DMS114 treated with DMSO at 0.1 percent for 48 hours (cell line): ENCODE measurements around the gene SAMD14.

ENCODE experiments used
- DNase-seq: peaks from one replicate; lab custom pipeline; 2025; ENCODE audit not compliant: unreplicated experiment; lab: John Stamatoyannopoulos, UW

Gene SAMD14

DNA sequence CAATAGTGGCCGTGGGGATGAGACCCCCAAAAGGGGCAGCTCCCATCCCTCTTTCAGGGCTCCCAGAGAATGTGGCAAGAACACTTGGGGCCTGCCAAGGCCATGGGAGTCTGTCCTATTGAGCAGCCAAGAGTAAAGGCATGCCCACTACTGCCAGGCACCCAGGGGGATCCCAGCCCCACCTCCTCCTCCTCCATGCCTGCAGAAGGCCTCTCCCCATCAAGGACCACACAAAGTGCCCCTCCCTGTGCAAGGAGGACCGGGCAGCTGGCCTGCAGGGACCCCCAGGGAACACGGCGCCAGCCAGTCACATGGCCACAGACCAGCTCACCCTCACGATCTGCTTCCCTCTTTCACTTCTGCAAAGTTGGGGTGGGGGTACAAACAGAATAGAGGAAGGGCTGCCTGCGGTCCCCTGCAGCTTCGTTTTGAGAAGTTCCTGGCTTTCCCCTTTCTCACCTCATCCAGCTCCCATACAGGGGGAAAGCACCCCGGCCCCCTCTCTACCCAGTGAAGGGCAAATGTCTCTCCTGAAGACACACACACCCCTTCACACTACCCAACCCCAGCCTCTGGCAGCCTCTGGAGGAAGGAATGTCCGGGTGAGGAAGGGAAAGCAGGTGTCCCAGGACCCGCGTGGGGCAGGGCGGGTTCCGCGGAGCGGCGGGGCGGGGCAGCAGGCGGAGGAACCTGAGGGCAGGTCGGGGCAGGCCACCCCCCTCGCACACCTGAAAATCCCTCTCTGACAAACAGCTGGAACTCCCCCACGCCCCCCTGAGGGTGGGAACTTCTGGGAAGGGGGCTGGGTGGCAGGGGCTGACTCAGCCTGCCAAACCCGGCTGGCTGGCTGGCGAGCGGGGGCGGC, 18.5 kb upstream of the SAMD14 start:
- DNase-seq: no peak

DNA sequence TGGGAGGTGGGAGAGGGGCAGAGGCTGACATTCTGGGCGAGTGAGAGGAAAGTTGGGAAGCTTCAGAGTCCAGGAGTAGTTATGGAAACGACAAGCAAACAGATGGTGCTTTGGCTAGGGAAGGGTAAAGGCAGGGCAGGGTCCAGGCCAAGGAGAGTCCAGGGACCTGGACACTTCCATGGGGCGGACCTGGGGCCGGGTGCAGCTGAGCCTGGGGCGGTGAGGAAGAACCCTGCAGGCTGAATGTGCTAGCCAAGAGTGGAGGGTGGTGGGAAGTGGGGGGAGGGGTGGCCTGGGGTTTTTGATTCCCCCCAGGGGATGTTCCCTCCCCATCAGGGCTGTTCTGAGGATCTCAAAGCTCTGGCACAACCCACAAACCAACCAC, 17.9 kb upstream of the SAMD14 start:
- DNase-seq: no peak

DNA sequence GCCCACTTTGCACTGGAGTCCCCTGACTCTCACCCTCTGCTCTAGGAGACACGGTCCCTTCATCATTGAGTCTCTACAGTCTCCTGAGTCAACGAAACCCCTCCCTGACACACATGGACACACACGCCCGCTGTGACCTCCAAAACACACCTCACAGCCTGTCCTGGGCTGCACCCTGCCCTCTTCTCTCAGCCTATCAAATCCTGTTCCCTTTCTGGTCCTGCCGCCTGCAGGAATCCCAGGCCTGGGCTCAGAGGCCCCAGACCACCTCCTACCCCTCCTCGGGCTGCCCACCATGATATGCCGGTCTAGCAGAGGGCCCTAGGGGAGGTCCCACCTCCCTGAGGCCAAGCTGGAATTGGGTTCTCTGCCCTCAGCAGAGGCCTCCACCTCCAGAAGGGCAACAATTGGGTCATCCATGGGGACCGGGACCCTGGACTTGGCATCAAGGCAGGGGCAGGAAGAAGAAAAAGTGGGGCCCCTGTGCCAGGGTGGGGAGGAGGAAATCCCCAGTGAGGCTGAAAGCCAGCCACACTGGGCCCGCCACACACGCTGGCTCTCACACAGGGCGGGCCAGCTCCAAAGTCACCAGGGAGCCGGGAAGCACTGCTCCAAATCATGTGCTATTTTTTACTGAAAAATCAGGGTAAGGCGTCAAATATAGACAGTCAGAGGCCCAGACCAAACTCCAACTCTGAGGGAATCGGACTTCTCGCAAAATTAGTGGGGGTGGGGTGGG, 17.1 kb upstream of the SAMD14 start:
- DNase-seq: no peak

DNA sequence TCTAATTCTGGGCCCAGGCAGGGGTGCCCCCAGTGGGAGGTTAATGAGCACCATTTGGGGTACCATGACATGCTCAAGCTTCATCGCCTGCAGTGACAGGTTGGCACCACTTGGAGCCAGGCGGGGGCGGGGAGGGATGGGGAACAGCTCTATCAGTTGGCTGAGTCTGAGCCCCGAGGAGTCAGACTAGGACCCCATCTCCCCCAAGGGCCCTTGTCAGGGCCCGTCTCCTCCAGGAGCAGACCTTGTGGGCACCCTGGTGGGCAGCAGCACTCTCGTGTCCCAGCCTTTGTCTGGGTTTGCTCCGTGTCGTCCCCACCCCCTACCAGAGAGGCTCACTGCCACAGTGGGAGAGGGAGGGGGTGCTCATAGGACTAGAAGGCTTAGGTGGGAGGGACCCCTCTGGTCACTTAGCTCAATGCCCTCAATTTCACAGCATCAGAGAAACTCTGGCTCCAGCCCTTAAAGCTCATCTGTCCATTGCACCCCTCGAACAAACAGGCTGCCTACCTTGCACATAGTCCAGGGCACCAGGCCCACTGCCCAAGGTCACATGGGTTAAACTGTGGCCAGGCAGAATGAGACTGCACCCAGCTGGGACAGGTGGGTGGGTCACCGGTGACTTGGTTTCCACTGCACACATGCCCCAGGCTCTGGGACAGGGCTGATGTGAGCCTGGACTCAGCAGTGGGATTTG, 16.4 kb upstream of the SAMD14 start:
- DNase-seq: no peak

DNA sequence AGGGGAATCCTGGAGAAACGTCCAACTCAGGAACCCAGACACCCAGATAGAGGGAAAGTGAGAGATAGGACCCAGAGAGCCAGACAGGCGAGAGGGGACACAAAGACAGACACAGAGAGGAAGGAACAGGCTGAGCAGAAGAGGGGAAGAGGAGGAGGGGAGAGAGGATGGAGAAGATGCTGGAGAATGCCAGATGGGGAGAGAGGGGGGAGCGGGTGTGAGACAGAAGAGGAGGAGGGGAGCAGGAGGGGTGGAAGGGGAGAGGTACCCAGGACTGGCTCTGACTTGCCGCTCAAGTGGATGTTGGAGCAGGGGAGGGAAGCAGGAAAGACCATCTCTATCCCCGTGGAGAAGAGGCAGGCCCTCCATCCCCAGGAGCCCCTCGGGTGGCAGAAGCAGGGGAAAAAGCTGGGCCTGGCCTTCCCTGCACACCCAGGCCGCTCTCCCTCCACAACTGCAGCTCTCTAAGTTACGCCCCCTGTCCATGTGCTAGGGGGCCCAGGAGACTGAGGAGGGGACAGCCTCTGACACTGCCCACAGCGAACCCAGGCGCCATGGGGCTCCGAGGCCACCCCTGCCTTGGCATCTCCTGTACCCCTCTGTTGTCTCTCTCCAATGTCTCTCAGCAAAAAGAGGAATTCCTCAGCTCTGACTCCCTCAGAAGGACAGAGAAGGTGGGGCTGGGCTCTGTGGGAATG, 15.7 kb upstream of the SAMD14 start:
- DNase-seq: no peak

DNA sequence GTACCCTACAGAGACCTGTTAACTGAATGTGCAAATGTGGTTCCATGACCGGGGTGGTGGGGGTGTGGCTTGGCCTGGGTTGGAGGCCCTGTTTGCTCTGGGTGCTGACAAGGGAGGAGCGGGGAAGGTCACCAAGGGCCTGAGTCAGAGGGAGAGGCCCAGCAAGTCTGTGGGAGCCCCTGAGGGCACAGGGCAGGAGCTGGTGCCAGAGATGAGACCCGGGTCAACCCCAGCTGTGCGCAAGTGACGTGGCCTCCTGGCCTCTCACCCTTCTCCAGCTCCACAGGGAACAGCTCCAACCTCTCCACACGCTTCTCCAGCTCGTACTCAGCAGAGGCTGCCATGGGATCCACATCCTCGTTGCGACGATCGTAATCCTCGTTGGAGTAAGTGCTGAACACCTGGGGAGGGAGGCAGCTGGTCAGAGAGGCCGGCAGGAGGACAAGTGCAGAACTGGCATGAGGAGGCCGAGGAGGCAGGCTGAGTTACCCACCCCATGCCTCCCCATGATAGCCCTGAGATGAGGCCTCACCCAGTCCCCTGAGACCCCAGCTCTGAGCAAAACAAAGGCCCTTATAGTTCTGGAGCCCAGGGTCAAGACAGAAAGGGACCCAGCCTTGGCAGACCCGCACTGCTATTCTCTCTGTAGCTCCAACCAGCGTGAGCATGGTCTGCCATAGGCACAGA, 15.0 kb upstream of the SAMD14 start:
- no peak for DNase-seq

DNA sequence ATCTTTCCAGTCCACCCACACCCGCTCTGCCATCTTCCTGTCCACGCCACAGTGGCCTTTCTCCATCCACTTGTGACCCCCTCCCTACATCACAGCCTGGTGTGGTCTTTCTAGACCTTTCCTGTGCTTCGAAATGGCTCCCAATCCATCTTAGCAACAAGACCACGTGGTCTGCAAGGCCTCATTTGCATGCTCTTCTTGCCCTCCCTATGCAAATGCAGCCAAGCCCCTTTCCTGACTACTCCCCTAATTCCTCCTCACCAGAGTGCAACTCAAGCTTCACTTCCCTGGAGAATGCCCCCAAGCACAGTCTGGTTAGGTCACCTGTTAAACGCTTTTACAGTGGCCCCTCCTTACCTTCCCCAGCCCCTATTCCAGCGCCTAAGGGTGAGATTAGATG, 14.4 kb upstream of the SAMD14 start:
- DNase-seq: no peak

DNA sequence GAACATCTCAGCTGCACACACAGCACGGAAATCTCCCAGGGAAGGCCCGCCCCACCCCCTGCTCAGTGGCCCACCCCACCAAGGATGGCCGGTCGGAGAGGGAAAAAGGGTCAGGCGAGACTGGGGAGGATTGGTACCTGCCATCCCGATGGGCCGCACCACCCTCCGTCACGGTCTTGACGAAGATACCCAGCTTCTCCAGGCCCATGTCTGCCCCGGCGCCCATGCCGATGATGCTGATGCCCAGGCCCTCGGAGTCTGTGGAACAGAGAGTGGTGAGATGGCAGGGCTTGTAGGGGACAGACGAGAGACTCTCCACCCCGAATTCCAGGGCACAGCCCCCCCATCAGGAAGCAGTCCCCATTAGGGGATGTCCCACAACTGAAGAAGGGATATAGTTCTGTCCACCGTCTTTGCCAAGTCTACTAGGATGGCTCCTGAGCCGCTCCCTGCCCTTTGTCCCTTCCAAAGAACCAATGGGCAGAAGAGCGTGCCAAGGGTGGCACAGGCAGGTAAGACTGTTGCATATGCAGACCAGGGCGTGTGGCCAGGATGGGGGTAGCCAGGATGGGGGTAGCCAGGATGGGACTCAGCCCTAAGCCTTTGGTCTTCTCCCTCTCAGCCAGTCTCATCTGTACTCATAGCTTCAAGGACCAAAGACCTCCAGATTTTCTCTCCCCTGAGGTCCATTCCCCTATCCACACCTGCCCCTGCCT, 13.7 kb upstream of the SAMD14 start:
- no peak for DNase-seq

DNA sequence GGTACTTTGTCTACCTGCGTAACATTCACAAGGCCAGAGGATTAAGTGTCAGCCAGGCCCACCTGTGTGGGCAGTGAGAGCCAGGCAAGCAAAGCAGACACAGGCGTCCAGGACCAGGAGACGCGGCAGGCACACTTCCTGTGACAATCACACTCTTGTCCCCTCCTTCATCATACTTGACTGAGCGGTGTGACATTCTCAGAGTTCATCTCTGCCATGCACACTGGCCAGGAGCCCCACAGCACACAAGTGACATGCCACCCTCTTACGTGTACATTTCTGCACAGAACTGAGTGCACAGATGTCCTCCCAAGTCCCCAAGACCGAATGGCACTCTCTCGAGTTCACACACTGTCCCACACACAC, 11.8 kb upstream of the SAMD14 start:
- DNase-seq: no peak

DNA sequence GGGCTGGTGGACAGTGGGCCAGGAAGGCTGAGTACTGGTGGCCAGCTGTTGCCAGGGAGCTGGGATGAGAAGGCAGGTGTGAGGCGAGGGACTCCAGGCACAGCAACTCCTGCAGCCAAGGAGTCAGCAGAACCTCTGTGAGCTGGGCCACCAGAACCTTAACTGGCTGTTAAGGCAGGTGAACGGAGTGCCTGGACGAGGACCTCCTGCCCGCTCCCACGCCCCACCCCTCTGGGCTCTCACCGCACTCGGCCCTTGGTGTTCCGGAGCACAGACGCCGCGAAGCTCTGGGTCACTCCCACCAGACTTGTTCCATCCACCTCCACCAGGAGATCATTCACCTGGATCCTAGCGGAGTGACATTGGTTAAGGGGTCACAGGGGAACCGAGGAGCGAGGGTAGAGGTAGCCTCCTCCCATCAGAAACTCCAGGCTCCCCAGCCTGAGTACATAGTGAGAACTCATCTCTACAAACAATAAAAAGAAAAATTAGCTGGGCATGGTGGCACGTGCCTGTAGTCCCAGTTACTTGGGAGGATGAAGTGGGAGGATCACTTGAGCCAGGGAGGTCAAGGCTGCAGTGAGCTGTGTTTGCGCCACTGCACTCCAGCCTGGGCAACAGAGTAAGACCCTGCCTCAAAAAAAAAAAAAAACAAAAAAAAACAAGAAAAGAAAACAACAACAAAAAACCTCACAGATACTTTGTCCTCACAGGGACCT, 11.2 kb upstream of the SAMD14 start:
- DNase-seq: no peak

DNA sequence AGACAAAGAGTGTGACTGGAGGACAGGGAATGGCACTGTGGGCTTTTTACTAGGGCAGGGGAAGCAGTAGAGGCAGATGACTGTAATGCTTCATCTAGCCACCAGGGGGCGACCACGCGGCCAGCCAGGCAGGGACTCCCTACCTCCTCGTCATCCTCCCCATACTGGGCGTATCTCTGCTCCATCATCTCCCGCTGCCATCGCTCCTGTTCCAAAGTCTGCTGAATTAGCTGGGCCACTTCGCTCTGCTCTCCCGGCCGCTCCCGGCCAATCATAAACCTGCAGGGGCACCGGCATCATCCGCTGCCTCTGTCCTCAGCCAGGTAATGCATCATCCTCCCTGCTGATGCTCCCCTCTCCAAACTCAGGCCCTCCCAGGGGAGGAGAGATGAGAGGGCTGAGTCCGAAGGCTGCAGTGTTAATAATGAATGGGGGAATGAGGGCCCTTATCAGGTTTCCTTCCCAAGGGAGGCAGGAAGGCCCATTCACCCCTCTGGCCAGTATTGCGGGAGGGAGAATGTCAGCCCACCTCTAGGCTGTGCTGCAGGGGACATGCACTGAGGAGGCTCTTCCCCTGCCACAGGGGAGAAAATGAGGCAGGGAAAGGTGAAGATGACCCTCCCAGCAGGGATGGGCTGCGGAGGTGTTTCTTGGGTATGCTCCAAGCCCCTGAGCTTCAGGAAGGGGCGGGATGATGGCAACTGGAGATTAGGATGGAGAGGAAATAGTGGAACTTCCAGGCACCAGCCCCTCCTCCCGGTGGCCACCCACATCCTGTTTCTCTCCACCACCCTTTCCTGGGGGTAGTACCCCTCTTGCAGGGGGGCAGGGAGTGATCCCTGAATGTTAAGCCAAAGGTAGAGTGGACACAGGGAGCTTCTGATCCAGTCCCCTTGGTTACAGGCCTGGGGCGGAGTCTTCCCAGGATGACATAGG, 10.3 kb upstream of the SAMD14 start:
- DNase-seq: peak; percentile 74

DNA sequence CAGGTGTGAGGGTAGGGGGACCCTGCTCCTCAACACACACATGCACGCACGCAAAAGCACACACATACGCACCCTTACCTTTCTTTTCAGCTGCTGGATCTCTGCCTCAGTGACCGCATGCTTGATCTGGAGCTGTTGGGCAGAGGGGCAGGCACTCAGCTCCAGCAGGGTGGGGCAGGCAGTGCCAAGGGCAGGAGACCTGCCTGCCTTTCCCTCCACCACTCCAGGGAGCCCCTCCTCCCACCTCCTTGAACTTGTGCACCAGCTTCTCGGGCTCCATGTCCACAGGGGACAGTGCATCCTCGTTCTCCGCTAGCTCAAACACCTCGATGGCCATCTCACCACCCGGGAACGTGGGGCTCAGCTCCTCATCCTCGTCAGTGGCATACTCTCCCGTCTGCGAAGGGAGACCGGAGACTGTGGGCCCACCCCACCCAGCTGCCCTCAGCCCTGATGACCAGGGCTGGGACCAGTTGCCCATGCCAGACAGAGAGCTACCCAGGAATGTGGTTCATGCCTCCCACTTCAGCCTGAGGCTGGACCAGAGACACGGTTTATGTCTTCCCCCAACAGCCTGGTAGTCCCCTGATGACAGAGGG, 9.3 kb upstream of the SAMD14 start:
- DNase-seq: no peak

DNA sequence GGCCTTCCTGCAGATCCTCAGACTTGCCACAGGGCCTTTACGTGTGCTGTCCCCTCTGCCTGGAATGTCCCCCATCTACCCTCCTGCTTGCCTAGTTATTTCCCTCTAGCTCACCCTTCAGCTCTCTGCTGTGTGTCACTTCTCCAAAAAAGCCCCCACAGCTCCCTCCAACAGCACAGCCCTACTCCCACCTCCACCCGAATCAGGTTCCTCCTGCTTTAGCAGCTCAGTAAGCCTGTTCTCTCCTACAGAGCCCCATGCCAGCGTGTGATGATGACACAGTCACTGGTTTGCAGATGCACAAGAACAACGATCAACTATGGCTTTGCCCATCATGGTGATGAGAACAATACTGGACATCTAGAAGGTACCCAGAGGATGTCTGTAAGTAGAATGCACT, 7.1 kb upstream of the SAMD14 start:
- no peak for DNase-seq

DNA sequence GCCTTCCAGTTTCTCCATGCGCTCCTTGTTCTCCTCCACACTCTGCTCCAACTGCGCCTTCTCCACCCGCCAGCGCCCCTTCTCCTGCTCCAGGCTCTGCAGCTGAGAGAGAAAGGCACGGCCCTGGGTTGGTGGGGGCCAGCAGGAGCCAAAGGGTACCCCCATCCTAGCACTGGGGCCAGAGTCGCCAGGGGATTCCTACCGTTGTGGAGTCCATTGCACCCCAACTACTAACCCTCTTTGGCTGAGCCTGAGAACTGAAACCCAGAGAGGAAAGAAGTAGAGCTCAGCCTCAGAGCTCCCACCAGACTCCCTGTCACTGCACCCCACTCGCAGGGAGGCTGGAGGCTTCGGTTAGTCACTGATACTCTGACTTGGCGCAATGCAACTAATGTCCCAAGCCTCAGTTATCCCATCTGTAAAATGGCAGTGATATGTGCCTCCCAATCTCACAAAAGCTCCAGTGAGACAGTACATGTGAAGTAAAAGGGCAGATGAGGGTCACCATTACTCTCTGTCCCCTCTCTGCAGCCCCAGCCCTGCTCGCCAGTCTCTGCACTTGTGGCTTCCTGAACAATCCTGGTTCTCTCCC, 6.2 kb upstream of the SAMD14 start:
- no peak for DNase-seq

DNA sequence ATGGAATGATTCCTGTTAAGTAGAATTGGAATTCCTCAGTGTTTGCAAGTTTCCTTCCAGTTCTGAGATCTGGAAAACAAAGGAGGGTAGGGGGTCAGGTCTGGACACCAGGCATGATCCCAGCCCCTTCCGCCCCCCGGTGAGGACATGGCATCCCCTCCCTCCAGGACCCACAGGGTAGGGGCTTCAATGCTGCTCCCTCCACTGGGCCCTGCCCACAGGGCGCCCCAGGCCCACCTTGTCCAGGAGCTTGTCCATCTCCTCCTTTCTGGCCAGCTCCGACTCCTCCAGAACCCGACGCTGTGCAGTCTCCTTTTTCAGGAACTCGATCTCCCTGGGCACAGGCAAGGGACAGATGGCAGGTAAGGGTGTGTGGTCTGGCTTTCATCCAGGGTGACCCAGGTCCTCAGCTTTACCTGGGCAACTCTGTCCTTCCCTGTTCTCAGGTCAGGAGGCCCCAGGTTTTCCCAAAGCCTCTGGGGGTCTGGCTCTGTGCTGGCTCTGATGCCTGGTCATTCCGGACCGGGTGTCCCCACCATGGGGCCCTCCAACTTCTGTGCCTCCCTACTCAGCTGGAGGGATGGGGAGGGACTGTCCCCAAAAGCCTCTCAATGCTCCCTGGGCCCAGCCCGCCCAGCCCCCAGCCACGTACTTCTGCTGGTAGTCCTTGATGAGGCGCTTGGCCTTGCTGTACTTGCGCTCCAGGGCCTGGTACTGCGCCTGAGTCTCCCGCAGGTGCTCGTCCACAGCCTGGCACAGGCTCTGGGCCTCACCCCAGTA, 5.5 kb upstream of the SAMD14 start:
- DNase-seq: no peak

DNA sequence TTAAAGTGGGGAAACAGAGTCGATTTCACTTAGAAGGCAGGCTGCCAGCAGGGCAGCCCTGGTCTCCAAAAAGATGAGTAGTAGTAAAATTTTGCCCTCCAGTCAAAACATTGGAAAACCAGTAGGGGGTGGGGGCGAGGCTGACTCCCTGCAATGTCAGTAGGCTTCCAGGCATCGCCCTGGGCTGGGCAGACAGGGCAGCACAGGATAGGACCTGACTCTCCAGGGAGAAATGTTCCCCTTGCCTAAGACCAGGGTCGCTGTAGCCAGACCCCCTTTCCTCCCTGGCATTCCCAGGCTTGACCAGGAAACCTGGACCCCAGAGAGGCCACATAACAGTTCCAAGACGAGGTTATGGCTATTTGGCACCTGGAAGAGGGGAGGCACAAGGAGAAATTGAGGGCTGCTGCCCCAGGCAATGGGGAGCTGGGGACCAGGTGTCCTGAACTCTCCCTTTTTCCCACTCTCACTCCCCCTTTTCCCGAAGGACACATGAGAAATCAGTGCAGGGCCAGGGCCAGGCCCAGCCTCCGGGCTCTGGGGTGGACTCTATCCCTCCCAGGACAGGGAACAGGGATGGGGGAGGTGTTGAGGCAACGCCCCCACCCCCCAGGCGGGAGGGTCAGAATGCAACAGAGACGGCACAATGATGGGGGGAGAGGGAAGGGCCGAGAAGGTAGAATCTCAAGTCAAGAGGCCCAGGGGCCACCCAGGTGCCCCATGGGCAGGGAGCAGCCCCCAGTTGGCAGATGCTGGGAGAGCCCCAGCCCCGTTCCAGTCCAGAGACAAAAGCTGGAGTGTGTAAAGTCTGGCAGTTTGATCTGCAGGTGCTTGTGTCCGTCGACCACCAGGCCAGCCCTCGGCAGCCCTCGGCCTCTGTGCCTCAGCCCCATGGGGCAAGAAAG, 4.5 kb upstream of the SAMD14 start:
- DNase-seq: no peak
